Stimulated activated CD8-positive, alpha-beta memory T cell treated with anti-CD3 and anti-CD28 coated beads, Interleukin-4, amount 100 ng/mL, for 1 hour (primary cell): ENCODE data around the gene MAB21L3.
"Not testable (repeated sequence)": the region's sequence is repeated elsewhere in the genome, so short reads cannot be mapped to it uniquely, and the experiment has no call there.

Source experiments
- DNase-seq, 2 donors: peaks; one replicate each; pipeline ENCODE4 v3.0.0-alpha.2; 2020; ENCODE audit warnings: low read depth in 2 of 2, low spot score in 1 of 2

MAB21L3 gene

DNA sequence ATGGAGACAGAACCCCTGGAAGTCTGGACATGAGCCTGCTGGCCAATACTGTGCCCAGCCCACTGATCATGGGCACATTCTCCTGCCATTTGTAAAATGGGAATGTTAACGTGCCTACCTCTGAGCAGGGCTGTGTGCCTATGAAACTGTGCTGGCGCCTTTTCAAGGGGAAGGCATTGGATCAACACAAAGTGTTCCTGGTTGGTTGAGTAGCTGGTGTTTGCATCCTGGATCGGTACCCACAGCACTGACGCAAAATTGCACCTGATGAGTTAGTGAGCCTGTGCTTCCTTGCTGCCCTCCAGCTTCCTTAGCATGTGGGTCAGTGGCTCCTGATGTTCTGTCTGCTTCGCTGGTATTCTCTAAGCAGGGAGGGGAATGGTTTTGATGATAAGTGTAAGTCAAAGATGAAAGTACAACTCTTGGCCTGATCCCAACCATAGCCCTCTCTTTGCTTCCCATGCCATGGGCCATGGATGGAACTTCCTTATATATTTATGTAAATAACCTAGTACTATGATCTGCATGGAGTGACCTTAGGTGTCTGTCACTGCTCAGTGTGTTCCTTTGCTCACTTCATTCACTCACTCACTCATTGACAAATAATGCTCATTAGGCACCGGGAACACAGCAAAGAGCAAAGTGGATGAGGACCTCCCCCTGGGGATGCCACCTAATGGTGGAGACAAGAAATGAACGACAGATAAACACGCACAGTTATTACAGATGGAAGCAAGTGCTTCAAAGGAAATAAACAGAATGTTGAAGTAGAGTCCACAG, 22.7 kb downstream of the MAB21L3 start:
- DNase-seq, result no peak

DNA sequence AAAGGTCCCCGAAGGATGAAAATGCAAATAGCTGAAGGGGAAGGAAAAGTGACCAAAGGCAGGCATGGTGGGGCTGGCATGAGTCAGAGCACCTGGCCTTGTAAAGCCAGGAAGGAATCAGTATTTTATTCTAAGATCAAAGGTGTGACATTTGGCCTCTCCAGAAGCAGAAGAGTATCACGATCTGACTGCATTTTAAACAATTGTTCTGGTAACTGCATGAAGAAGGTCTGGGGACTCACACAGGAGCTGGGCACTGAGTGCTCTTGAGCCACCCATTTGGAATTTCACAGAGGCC, 23.2 kb downstream of the MAB21L3 start:
- DNase-seq, result no peak

DNA sequence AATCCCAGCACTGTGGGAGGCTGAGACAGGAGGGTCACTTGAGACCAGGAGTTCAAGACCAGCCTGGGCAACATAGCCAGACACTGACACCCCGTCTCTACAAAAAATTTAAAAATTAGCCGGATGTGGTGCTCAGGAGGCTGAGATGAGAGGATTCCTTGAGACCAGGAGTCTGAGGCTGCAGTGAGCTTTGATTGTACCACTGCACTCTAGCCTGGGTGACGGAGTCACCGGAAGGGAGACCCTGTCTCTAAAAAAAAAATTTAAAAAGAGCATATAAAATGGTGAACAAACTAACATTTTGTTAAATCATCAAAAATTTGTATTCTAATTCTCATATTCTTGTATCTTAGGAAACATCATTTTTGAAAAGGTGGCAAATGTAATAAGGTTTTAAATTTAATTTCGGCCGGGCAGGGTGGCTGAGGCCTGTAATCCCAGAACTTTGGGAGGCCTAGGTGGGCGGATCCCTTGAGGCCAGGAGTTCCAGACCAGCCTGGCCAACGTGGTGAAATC, 27.1 kb downstream of the MAB21L3 start:
- no peak for DNase-seq

DNA sequence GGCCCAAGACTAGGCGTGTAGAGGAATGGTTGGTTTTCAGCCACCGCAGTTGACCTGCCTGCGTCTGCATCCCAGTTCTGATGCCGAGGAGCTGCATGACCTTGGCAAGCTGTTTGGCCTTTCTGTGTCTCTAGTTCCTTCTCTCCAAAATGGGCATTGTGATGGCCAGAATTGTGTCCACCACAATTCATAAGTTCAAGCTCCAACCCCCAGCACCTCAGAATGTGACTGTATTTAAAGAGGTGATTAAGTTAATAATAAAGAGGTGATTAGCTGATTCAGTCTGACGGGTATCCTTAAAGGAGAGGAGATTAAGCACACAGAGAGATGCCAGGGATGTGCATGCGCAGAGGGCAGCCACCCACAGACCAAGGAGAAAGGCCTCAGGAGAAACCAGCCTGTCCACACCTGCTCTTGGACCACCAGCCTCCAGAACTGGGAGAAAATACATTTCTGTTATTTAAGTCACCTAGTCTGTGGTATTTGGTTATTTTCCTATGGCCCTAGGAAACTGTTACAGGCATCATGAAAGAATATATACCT, 28.5 kb downstream of the MAB21L3 start:
- no peak for DNase-seq

DNA sequence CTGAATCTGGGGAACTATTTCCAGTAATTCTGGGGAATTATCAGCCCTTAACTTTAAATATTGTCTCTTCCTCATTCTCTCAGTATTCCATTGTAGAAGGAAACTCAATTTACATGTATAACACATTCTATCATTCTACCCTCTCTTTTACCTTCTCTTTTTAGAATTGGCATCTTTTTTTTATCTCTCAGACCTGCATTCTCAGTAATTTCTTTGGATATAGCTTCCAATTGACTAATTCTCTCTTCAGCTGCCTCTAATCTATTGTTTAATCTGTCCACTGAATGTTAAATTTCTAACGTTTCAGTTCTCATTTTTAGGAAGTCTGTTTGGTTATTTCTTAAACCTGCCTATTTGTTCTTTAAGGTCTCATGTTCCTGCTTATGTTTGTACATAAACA, 33.0 kb downstream of the MAB21L3 start:
- DNase-seq, result no peak

DNA sequence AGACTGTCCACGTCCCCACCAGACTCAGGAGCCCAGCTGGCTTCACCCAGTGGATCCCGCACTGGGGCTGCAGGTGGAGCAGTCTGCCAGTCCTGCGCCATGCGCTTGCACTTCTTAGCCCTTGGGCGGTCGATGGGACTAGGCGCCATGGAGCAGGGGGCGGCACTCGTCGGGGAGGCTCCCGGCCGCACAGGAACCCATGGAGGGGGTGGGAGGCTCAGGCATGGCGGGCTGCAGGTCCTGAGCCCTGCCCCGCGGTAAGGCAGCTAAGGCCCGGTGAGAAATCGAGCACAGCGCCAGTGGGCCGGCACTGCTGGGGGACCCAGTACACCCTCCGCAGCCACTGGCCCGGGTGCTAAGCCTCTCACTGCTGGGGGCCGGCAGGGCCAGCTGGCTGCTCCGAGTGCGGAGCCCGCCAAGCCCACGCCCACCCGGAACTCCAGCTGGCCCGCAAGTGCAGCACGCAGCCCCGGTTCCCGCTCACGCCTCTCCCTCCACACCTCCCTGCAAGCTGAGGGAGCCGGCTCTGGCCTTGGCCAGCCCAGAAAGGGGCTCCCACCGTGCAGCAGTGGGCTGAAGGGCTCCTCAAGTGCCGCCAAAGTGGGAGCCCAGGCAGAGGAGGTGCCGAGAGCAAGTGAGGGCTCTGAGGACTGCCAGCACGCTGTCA, 35.4 kb downstream of the MAB21L3 start:
- not testable (repeated sequence) for DNase-seq

DNA sequence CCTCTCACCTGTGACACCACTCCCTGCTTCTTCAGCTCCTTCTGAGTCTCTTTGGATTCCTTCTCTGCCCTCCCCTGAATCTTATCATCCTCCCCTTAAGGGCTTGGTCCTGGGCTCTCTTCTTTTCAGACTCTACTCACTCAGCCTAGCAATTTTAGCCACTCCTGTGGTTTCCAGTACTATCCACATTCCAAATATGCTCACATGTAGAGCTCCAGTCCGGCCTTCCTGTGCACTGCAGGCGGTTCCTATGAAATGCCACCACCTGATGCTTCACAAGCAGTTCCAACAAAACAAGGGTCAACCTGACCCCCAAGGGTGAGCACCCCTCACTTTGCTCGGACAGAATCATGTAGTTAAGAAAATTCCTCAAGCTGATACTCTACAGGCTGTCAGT, 35.9 kb downstream of the MAB21L3 start:
- DNase-seq, result no peak

DNA sequence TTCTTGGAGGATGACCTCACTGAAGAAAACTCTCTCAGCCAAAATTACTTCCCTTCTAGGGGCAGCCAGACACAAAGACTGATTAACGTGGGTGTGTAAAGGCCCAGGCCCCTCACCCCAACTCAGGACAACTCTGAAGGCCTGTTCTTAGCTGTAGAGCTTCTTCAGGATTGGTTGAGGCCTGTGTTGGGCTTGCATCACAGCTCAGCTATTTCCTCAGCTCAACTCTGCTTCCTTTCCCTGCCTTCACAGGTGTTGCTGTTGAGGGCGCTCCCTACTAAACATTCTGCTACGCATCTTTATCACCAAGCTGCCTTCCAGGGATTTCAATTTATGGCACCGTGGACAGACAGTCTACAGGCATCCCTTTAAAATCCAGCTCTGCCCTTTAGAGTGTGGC, 36.8 kb downstream of the MAB21L3 start:
- DNase-seq, result no peak

DNA sequence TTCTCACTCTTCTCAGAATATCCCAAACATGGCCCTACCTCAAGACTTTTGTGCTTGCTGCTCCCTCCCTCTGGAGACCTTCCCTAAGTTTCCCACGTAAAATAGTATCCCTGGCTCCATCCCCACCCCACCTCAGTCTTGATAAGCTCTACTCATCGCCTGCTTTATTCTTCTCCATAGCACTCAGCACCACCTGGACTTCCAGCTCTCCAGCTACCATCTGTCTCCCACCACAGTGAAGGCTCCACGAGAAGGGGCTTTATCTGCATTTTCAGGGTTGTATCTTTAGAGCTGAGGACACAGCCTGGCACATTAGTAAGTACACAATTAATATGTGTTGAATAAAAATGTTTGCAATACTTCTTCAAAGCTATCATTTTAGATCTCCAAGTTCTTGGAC, 37.8 kb downstream of the MAB21L3 start:
- no peak for DNase-seq

DNA sequence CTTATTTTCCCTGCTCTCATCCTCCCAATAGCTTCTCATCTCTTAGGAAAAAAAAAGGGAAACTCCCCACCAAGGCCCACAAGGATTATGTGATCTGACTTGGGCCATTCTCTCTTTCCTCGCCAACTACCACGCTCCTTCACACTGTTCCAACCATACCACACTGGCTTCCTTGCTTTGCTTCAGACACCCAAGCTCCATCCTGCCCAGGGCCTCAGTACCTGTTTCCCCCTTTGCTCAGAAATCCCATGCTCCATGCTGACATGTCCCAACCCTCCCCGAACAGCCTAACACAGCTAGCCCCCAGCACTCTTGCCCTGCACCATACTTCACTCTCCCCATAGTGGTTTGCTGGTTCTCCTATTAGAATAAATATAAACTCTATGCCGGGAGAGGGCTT, 39.2 kb downstream of the MAB21L3 start:
- DNase-seq, result no peak

DNA sequence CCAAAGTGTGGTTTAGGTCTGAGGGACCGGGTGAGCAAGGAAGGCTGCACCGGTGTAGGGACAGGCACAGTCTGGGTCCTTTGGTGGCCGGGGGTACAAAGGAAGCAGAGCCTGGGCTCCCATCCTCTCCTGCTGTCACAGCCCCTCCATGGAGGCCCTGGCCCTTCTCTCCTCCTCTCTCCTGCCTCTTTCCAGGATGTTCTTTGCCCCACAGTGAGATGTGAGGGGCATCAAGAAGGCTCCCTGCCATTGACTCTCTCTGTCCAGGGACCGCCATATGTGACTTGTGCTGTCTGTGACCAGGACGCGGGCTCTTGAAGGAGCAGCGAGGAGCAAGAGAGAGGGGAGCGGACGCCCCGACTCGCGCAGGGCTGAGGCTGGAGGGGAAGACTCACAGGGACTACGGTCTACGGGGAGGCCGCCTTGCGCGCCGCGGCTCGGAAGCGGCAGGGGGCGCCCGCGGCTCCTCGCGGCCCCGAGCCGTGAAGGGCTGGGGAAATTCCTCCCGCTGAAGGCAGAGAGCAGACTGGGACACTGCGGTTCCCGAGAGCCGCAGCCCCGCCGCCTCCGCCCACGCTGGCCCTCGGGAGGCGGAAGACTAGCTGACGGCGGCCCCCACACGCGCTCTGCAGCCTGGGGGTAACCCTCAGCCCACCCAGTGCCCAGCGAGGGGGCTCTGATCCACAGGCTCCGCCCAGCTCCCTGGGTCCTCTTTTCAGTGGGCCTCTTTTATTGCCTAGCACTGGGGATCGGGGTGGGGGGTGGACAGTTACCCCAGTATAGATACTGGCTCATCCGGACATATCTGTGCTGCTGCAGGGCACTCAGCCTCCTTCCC, 40.8 kb downstream of the MAB21L3 start:
- DNase-seq, result peak; percentile 28 to 54

DNA sequence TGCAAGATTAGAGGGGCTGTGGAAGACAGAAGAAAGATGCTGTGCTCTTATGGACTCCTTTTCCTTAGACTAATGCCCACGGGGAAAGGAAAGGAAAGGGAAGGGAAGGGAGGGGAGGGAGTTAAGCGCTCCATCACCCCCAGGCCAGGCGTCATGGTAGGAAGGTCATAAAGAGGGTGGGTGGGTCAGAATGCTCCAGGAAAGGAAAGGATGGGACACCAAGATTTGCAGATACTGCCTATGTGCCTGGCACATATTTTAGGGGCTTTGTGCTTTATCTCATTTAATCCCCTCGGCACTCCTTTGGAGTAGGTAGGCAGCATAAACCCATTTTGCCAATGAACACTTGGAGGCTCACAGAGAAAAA, 41.4 kb downstream of the MAB21L3 start:
- DNase-seq, result no peak

DNA sequence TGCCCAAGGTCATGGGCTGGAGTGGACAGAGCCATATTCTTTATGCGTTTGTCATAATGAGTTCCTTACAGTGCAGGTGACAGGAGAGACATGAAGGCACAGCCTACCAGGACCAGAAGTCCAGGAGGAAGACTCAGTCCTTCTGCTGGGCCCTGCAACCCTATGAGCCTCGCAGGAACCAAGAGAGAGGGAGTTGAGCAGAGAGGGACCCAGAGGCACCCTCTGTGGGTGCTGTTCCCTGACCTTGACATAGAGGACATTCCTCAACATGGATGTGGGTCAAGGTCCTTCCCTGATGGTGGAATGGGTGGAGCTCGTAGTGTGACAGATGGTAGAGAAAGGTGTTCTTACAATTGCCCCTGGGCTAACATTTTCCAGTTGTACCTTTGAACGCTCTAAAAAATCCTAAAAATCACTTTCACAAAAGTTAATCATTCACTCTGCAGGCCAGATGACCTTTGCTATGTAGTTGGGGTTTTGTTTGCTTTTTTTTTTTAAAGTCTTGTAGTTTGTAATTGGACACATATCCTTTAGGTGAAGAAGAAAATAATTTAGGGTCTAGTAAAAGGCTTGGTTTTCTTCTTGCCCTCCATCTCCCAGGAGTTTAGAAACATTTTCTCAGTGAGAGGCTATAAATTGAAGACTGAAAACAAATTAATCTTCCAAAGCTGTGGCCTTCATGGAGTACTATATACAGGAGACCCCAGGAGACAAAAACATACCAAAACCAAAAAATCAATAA, 41.9 kb downstream of the MAB21L3 start:
- no peak for DNase-seq

DNA sequence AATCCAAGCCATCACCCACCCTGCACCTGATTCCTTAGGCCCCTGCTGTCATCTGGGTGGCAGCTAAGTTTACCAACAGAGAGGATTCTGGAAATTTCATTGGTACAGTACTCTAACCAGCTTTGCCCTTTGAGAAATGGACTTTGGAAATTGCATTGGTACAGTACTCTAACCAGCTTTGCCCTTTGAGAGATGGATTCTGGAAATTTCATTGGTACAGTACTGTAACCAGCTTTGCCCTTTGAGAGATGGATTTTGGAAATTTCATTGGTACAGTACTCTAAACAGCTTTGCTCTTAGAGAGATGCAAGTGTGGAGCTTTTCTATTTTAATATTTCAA, 42.5 kb downstream of the MAB21L3 start:
- DNase-seq, result no peak

DNA sequence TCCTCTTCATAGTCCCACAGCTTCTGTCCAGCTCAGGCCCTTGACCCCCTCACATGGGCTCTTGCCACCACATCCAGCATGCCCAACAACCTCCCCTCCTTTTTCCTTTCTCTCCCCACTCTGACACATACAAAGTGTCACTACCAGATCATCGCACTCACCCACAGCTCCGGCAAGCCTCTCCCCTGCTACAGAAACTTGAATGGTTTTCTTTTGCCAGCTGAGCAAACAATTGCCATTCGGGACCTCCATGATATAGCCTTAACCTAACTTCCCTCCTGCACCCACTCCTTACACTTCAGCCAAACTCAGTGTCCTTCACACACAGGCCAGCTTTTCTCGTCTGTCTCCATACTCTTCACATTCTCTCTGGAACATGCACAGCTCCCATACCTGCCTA, 43.3 kb downstream of the MAB21L3 start:
- no peak for DNase-seq

DNA sequence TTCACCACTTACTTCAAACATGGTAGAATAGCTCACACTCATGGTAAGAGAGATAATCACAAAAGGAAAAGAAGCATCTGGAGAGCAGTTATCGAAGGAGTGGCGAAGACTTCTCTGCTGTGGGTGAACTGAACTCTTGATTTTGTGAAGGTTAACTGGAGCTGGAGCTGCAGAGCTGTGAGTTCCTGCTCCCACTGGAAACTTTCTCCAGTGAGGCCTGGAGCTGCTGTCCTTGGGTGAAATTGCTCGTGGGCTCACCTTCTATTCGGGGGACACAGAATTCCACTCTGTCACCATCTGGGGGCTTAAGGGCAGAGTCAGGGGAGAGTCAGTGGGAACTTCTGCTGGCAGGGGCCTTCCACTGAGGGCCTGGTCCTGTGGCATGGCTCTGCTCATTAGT, 45.9 kb downstream of the MAB21L3 start:
- no peak for DNase-seq

DNA sequence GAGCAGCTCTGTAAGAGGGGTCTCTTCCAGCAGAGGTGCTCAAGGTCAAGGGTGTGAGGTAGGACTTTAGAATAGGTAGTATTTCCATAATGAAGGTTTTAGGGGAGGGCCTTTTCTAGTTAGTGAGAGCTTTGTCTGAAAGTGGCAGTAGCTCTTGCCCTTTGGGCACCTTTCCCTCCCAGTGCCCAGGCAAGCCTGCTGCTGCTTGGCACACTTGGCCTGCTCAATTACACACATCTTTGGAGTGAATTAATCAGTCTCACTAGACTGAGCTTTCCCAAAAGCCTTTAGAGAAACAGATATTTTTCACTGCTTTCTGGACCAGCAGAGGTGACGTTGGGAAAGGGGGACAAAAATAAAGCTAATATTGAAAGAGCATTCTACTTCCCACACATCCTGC, 48.0 kb downstream of the MAB21L3 start:
- DNase-seq, result no peak

DNA sequence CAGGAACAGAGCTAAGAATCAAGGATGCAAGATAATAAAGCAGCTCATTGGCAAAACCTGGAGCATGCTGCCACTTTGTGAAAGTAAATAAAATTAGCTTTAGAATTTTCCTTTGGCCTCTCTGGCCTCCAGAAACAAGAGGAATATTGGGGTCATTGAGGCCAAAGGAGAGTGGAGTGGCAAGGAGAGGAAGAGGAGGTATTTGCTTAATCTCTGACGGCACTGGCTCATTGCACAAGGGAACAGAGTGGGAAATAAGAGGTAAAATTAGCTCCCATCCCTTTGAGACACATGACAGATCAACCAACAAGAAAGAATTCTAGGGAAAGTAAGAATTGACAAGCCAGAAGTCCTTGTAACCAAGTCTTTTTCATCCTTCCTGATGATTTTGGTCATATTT, 48.4 kb downstream of the MAB21L3 start:
- DNase-seq, result no peak

DNA sequence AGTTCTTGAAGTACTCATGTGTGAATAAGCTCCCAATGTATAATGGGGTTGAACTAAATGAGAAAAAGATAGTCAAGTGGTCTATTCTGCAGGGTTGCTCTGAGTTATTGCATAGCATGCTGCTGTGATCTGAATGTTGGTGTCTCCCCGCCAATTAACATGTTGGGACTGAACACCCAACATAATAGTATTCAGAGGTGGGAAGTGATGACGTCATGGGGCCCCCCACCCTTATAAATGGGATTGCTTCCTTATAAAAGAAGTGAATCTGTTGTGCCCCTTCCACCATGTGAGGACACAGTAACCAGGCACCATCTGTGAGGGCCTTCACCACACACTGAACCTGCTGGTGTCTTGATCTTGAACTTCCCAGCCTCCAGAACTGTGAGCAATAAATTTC, 50.2 kb downstream of the MAB21L3 start:
- no peak for DNase-seq

DNA sequence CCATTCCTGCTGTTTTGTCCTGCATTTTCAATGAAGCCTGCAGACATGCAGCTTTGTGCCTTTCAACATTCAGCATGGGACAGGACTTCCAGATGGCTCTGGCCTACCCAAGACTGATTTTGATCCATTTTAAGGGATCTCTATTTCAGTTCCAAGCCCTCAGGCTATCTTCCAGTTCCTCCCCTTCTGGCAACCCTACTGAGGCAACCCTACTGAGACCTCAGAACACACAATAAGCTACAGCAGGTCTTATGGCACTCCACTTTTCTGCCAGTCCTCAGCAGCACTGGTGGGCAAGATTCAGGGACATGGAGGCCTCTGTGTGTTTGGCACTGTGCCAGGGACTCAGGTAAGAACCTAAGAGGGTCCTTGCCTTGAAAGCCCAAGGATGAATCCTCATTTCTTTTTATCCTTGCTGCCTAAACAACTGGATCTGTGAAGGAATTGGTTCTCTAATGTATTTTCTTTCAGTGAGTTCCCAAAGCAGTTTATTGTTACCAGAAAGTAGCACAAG, 50.7 kb downstream of the MAB21L3 start:
- no peak for DNase-seq

DNA sequence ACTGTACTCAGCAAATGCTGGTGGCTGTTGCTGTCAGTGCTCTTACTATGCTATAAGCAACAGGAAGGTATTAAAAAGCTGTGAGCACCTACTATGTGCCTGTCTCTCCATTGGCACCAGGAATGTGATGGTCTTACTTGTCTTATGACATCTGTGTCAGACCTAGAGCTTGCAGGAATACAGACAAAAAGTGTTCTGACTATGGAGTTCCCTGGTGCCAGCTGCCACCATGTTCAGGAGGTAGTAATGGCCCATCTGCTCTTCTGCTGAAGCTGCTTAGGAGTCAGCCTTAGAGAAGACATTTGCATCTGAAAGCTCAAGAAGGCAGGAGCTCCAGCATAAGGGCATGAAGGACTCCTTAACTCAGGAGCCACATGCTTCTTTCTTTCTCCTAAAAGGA, 52.3 kb downstream of the MAB21L3 start:
- DNase-seq, result no peak
